B cell (primary cell): ENCODE results near the gene GNA15.

Experiments used
- CTCF ChIP-seq: fragments of 200-600 bp; IDR thresholded peaks from one replicate; pipeline ENCODE4 v1.8.0; 2022; ENCODE audit warnings: antibody characterized with exemption, mild to moderate bottlenecking
- EZH2 ChIP-seq: IDR thresholded peaks from 2 replicates; pipeline ENCODE4 v1.6.1; 2012; ENCODE audit warnings: borderline replicate concordance, low read depth, mild to moderate bottlenecking, moderate library complexity, low read length; ENCODE audit not compliant: insufficient read depth, poor library complexity, severe bottlenecking

GRCh38 chr19:3094601-3095440 lies 41.0 kb upstream of the GNA15 start:
- TF ChIP-seq CTCF, result no peak
- no peak for TF ChIP-seq EZH2
